ENCODE measurements around the gene CMYA5. TPM values are rescaled to one million over a fixed set of nuclear protein-coding genes. Genes with fewer than 3 reads are reported as not detected.

The CMYA5 gene
- total and polyA plus RNA-seq, 9 of the 15 experiments (the other 6 are each of a cell fraction or from before 2014, with no cell fraction given) = 0.18 to 1.1 (median 0.32) TPM

- TF ChIP-seq TAF15 (IDR thresholded peaks at IDR 0.05; ENCODE audit: low read depth, low read length) = no peak
- no peak for TF ChIP-seq HDAC3 (IDR thresholded peaks at IDR 0.05; ENCODE audit: borderline replicate concordance, partially characterized antibody)
- TF ChIP-seq CBX8 (IDR thresholded peaks at IDR 0.05; ENCODE audit: borderline replicate concordance, extremely low read depth, low read depth, low read length, poor library complexity, severe bottlenecking) = no peak
- TF ChIP-seq, protein P1, sequence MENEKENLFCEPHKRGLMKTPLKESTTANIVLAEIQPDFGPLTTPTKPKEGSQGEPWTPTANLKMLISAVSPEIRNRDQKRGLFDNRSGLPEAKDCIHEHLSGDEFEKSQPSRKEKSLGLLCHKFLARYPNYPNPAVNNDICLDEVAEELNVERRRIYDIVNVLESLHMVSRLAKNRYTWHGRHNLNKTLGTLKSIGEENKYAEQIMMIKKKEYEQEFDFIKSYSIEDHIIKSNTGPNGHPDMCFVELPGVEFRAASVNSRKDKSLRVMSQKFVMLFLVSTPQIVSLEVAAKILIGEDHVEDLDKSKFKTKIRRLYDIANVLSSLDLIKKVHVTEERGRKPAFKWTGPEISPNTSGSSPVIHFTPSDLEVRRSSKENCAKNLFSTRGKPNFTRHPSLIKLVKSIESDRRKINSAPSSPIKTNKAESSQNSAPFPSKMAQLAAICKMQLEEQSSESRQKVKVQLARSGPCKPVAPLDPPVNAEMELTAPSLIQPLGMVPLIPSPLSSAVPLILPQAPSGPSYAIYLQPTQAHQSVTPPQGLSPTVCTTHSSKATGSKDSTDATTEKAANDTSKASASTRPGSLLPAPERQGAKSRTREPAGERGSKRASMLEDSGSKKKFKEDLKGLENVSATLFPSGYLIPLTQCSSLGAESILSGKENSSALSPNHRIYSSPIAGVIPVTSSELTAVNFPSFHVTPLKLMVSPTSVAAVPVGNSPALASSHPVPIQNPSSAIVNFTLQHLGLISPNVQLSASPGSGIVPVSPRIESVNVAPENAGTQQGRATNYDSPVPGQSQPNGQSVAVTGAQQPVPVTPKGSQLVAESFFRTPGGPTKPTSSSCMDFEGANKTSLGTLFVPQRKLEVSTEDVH (IDR thresholded peaks at IDR 0.05; ENCODE audit: low read depth, partially characterized antibody) = no peak
- TF ChIP-seq, protein P2, sequence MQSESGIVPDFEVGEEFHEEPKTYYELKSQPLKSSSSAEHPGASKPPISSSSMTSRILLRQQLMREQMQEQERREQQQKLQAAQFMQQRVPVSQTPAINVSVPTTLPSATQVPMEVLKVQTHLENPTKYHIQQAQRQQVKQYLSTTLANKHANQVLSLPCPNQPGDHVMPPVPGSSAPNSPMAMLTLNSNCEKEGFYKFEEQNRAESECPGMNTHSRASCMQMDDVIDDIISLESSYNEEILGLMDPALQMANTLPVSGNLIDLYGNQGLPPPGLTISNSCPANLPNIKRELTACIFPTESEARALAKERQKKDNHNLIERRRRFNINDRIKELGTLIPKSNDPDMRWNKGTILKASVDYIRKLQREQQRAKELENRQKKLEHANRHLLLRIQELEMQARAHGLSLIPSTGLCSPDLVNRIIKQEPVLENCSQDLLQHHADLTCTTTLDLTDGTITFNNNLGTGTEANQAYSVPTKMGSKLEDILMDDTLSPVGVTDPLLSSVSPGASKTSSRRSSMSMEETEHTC (IDR thresholded peaks at IDR 0.05) = no peak
- TF ChIP-seq IRF2 (CRISPR knock-in tag; IDR thresholded peaks at IDR 0.05) = no peak
- TF ChIP-seq HDAC6 (IDR thresholded peaks at IDR 0.05; ENCODE audit: low read depth, low read length) = no peak
- TF ChIP-seq, protein P3, sequence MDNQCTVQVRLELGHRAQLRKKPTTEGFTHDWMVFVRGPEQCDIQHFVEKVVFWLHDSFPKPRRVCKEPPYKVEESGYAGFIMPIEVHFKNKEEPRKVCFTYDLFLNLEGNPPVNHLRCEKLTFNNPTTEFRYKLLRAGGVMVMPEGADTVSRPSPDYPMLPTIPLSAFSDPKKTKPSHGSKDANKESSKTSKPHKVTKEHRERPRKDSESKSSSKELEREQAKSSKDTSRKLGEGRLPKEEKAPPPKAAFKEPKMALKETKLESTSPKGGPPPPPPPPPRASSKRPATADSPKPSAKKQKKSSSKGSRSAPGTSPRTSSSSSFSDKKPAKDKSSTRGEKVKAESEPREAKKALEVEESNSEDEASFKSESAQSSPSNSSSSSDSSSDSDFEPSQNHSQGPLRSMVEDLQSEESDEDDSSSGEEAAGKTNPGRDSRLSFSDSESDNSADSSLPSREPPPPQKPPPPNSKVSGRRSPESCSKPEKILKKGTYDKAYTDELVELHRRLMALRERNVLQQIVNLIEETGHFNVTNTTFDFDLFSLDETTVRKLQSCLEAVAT (IDR thresholded peaks at IDR 0.05) = 0 out of 4 replicates have a peak, but pooled peaks of 1 of the 2 experiments have one; percentile 33
- no peak for TF ChIP-seq ZNF282 (CRISPR knock-in tag; IDR thresholded peaks at IDR 0.05)
- TF ChIP-seq ZNF224 (CRISPR knock-in tag; IDR thresholded peaks at IDR 0.05) = no peak
- TF ChIP-seq POLR3G (IDR thresholded peaks at IDR 0.05; ENCODE audit: extremely low read depth, insufficient read length, insufficient replicate concordance) = no peak
- TF ChIP-seq ATF7 (IDR thresholded peaks at IDR 0.05) = no peak
- no peak for TF ChIP-seq NRF1 (conservative IDR thresholded peaks at IDR 0.05 in 1 of 2, IDR thresholded peaks at IDR 0.05 in 1 of 2)
- no peak for TF ChIP-seq RNF219 (CRISPR knock-in tag; IDR thresholded peaks at IDR 0.05)
- TF ChIP-seq SNIP1 (IDR thresholded peaks at IDR 0.05; ENCODE audit: low read depth) = no peak
- TF ChIP-seq CBX5 (IDR thresholded peaks at IDR 0.05; ENCODE audit: borderline replicate concordance, low read depth) = no peak
- TF ChIP-seq, protein P4, sequence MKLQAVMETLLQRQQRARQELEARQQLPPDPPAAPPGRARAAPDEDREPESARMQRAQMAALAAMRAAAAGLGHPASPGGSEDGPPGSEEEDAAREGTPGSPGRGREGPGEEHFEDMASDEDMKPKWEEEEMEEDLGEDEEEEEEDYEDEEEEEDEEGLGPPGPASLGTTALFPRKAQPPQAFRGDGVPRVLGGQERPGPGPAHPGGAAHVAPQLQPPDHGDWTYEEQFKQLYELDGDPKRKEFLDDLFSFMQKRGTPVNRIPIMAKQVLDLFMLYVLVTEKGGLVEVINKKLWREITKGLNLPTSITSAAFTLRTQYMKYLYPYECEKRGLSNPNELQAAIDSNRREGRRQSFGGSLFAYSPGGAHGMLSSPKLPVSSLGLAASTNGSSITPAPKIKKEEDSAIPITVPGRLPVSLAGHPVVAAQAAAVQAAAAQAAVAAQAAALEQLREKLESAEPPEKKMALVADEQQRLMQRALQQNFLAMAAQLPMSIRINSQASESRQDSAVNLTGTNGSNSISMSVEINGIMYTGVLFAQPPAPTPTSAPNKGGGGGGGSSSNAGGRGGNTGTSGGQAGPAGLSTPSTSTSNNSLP (IDR thresholded peaks at IDR 0.05; ENCODE audit: borderline replicate concordance, low read depth, low read length) = no peak
- no peak for TF ChIP-seq ILF3 (IDR thresholded peaks at IDR 0.05; ENCODE audit: borderline replicate concordance)
- no peak for TF ChIP-seq CHD2 (IDR thresholded peaks at IDR 0.05; ENCODE audit: low read depth, low read length)
These were observed 121.4 kb downstream of the CMYA5 start (continued) for GRCh38 chr5:79811081-79811480.

All from K562 (cell line).